GM19463 (cell line): Measurements from ENCODE around the gene RTN1.

Source experiments
- ATAC-seq: cut with Tn5 transposase; IDR thresholded peaks from one replicate; pipeline ENCODE4 v1.9.1; 2021; ENCODE audit warnings: mild to moderate bottlenecking, moderate library complexity; ENCODE audit not compliant: unreplicated experiment

RTN1 gene

GRCh38 chr14:59634617-59635016 lies 236.0 kb downstream of the RTN1 start:
- ATAC-seq = peak; percentile 32

- ATAC-seq = no peak
Observed at GRCh38 chr14:59633486-59633885, 237.1 kb downstream of the RTN1 start.

- no peak for ATAC-seq
Observed at GRCh38 chr14:59632381-59632780, 238.2 kb downstream of the RTN1 start.

DNA sequence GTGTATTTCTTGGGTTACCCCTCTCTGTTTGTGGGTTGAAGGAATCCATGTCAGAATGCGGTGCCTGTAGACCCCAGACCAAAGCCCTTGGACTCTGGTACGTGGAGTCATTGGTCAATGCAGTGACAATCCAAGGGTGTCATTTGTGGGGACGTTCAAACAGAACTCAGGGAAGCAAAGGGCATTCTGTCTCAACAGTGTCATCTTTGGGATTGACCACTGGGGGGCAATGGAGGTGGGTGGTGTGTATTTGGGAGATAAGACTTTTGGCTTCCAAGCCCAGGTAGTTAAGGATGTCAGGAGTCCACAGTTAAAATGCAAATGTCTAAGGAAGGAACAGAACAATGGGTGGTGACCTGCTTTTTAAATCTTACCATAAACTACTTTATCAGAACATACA lies 239.3 kb downstream of the RTN1 start:
- ATAC-seq = no peak

DNA sequence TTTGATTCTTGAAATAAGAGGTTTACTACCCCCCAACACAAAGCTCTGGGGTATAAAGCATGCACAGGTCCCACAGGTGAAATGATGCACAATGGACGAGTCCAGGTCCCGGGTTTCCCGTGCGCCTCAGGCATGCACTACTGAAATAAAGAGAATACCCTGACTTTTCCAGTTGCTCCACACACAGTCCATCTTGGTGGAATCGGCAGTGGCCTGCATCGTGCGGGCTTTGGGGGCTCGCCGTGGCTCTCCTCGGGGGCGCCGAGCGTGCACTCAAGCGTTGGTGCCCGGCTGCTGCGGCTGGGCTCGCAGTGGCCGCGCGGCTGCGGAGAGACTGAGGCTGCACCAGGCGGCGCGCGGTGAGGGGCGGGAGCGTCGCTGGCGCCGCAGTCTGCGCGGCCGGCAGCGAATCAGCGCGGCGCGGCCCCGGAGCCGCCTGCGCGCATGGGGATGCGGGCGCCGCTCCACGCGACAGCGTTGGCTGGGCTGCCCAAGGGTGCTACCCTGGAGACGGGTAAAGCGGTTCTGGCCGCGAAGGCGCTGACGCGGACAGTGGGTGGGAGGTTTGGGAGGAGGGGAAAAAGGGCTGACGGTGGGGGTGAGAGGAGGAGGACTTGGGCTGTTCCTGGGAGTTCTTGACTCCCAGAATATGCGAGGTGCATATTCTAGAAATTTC lies 240.2 kb downstream of the RTN1 start:
- ATAC-seq = no peak

DNA sequence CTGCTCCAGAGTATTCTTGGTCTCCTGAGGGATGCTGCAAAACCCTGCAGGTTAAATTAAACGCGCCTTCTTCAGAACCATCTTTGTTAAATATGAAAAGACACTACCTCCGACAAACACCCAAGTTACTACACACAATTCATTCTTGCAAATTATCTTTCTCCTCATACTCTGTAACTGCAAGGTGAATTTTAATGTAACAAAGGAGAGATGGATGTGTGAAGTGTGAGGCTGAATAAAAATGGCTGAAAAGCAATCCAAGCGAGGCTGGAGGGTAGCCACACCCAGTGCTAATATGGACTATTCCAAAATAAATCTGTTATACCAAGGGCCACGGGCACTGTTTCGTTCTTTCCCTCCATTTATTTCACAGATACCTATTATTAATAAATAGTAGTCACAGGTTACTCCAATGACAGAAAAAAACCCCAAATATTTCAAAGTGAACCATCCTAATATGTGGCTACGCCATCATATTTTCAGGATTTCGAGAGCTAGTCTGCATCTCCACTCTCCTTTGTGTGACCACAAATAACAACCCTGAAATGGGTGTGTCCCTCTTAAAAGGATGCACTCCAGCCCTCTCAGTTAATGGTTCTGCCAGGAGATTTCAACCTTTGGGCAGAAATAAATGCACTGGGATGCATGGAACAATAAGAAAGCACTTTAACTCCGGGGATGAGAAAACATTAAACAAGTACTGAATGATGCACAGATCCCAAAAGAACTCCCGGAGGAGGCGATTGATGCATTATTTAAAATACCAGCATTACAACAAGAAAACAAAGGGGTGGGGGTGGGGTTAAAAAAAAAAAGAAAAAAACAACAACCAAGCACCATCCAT lies 240.9 kb downstream of the RTN1 start:
- ATAC-seq = no peak

GRCh38 chr14:59627011-59627520 lies 243.5 kb downstream of the RTN1 start:
- ATAC-seq = no peak

GRCh38 chr14:59622631-59623030 lies 247.9 kb downstream of the RTN1 start:
- no peak for ATAC-seq

DNA sequence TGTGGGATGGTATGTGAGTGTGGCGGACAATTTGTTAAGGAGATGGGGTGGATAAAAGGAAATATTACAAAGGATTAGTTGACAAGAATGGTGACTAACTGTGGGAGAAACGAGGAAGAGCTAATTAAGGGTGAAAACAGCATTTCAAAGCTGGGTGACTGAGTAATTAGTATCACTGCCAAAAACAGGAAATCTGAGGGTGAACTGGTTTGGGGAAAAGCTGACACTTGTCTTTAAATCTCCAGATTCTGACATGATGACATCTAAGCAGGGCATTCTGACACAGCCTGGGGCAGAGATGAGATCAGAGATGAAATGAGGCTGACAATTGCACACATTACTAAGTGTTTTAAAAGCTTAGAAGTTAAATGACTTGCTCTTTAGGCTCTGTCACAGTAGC lies 251.5 kb downstream of the RTN1 start:
- no peak for ATAC-seq

- ATAC-seq = no peak
Observed at GRCh38 chr14:59601056-59601455, 269.5 kb downstream of the RTN1 start.

DNA sequence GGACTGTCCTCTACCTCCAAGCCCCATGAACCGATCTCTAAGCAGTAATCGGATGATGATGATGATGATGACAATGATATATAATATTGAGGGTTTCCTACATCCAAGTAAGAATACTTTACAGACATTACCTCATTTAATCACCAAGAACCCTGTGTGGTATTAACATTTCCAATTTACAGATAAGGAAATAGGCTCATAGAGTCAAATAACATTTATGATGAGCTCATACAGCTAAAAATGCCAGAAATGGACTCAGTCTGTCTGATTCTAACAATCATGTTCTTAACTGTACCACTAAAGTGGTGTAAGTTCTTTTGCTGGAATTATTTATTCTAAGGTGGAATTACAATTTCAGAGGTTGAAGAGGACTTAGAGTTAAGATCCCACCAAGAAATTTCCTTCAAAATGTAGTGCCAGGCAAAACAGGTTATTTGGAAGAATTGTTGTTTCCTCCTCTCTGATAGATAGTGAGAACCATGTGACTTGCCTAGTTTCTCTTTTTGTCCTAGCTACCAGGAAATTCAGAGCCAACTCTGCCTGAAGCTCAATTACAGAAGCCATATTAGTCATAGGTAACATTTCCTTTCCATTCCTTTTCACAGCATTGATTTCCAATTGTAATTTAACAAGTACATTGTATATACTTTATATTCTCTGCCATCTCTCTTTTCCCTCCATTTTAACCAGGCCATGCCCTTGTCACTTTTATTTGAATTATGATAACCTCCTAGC lies 270.2 kb downstream of the RTN1 start:
- no peak for ATAC-seq

DNA sequence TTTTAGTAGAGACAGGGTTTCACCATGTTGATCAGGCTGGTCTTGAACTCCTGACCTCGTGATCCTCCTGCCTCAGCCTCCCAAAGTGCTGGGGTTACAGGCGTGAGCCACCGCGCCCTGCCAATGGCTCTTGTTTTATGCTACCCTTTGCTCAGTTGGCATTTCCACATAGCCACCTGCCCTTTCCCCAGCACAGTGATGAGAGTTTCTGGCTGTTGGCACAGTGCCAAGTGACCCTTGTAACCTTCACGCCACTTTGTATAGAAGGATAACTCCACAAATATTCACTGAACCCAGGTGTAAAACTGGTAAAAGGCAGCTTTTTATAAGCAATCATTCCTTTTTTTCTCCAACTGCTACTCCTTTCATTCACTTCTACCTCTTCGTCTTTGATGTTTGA lies 275.5 kb downstream of the RTN1 start:
- no peak for ATAC-seq

DNA sequence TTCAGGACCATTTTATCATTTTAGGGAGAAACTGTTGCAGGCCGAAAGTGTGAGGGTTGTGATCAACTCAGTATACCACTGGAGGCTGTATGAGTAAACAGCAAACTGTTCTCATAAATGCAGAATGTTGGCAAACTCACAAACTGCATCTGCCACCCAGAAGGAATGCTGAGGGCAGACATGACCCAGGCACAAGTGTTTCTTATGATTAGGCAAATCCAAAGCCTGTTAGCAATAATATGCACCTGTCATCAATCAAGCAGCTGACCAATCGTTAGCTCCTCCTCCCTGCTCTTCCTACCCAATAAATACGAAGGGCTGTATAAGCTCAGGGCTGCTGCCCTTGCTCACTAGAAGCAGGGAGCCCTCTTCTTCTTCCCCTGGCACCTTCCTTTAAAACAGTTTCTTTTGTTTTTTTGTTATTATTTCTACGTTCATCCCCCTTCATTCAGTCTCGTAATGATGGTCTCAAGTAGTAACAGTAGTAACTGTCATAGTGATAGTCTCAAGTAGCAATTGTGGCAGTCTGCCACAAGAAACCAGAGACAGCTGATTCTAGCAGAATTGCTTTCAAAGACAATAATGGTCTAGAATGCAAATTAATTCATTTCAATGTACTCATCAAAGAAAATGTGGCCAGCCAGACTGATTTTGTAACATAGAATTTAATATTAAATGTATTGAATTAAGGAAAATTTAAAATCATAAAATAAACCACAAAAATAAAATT lies 278.8 kb downstream of the RTN1 start:
- ATAC-seq = no peak

DNA sequence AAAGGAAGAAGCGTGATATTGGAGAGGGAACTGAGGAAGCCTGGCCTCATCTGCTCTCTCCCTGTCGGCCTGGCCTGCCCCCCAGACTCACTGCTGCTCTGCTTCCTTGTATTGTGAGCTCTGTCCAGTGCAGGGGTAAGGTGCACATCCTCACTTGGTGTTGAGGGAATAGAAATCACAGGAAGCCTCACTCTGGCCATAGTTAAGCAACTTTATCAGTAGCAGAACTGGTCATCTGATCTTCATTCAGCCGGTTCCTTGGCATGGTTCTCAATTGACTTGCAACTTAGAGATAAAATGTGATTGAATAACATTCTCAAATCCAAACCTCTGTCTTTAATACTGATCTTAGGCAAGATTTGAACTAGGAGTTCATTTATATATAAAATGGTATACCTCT lies 282.5 kb downstream of the RTN1 start:
- ATAC-seq = no peak

- ATAC-seq = no peak
Observed at GRCh38 chr14:59585891-59586554, 284.6 kb downstream of the RTN1 start.

DNA sequence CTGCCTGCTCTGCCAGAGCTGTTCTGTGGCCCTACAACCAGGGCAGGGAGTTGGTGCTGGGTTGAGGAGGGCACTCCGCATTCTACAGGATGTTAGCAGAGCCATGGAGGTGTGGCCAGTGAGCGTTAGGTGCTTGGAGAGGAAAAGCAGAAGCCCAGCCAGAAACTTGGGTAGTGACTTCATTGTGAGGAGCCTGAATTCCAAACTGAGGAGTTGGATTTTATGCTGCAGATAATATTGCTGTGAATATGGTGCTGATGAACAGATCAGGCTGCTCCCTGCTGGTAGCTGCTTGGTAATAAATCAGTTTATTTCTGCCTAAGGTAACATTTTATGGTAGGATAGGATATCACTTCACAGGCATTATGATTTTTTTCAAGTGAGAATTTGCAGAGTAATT lies 286.8 kb downstream of the RTN1 start:
- ATAC-seq = no peak

- no peak for ATAC-seq
Observed at GRCh38 chr14:59582845-59583509, 287.6 kb downstream of the RTN1 start.

GRCh38 chr14:59582161-59582560 lies 288.4 kb downstream of the RTN1 start:
- ATAC-seq = no peak

DNA sequence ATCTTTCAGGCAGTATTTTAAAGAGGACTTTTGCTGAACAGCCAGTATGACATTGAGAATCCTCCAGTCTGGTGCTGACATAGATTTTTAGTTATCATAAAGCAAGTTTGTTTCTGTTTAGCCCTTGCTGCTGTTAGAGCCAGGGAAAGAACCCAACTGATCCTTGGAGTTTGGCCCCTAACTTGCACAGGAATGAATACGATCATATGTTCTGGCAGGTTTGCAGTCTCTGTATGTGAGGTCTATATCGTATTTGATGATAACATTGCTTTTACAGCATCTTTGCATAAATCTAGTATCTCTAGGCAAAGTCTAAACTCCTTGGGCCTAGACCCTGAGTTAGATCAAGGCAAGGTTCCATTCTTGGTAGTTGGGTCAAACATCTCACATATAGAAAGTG lies 289.7 kb downstream of the RTN1 start:
- no peak for ATAC-seq
